HAP-1 (cell line): ENCODE measurements around the gene TSHZ2.

Experiments used
- DNase-seq, 2 experiments: peaks; one replicate each; pipeline ENCODE4 v3.0.0-alpha.2; 2016 to 2020; ENCODE audit warnings: low spot score in 2 of 2
- H3K27me3 ChIP-seq: fragments of 250-450 bp; sonication (Bioruptor Pico); 2 replicates; pipeline ENCODE4 v1.5.1; 2020; ENCODE audit warnings: low read depth, mild to moderate bottlenecking, moderate library complexity
- H3K36me3 ChIP-seq: fragments of 250-450 bp; sonication (Bioruptor Pico); replicated peaks from 2 replicates; pipeline ENCODE4 v1.5.1; 2020; ENCODE audit warnings: mild to moderate bottlenecking
- H3K4me1 ChIP-seq: fragments of 250-450 bp; sonication (Bioruptor Pico); 2 replicates; pipeline ENCODE4 v1.5.1; 2020; ENCODE audit warnings: mild to moderate bottlenecking
- H3K4me3 ChIP-seq: fragments of 250-450 bp; sonication (Bioruptor Pico); 2 replicates; pipeline ENCODE4 v1.5.1; 2020; ENCODE audit warnings: mild to moderate bottlenecking, moderate library complexity
- H3K9me3 ChIP-seq: fragments of 250-450 bp; sonication (Bioruptor Pico); 2 replicates; pipeline ENCODE4 v1.5.1; 2020; ENCODE audit warnings: mild to moderate bottlenecking, moderate library complexity
- in situ Hi-C: fragments of 300-500 bp; cut with MboI; formaldehyde crosslinking; loops from 3 replicates; pipeline ENCODE4 v1.14.3; 2020; ENCODE audit warnings: low sequenced_read_pairs, inconsistent platforms, mixed read lengths

TSHZ2 gene

DNA sequence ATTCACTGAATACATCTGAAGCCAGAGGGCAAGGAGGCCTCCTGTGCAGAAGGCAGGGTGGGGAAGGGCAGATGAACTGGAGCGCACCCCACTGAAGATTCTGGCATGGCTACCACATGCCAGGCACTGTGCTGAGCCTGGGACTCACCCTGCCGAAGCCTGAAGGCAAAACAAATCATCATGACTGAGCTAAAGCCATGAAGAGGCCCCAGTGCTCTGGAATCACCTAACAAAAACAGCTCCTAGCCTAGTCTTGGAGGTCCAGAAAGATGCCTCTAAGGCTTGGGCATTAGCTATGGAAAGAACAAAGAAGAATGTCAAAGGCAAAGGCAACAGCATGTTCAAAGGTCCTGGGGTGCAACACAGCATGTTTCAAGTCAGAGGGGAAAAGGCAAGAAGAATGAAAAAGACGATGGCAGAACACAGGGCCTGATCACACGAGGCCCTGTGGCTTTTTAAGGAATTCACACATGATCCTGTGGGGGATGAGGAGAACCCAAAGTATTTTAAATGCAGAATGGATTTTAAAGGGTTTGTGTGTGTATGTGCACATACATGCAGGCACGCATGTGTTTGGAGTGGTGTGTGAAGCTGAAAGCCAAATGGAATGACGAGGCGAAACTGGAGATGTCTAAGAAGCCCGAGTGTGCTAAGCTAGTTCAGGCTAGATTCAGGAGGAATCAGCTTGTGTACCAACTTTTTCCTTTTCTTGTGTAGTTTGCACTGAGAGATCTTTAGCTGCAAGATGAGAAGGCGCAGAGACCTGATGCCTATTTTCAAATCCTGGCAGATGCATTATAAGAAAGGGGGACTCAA, 360.1 kb downstream of the TSHZ2 start:
- no peak overlapping the region for H3K4me3 ChIP-seq
- no peaks in the 10 kb centered on the region for H3K36me3 ChIP-seq
- in situ Hi-C loops, result no loop called here
- no peak for DNase-seq
- H3K4me1 ChIP-seq, result no peaks in the 10 kb centered on the region
- no peaks in the 10 kb centered on the region for H3K9me3 ChIP-seq
- no peaks in the 10 kb centered on the region for H3K27me3 ChIP-seq

DNA sequence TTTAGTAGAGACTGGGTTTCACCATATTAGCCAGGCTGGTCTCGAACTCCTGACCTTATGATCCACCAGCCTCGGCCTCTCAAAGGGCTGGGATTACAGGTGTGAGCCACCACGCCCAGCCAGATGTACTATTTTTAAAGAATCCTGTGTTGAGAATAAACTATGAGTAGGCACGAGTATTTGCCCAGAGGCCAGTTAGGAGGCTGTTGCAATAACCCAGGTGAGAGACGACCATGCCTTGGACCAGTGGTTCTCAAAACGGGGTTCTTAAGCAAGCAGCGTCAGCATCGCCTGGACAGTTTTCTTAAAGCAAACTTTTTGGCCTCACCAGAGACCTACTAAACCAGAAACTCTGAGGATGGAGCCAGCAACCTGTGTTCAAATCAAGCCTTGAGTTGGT, 362.7 kb downstream of the TSHZ2 start:
- Histone ChIP-seq H3K36me3 (no peaks in the 10 kb centered on the region), H3K4me3 (no peak overlapping the region), H3K9me3 (no peaks in the 10 kb centered on the region), H3K27me3 (no peaks in the 10 kb centered on the region), H3K4me1 (no peaks in the 10 kb centered on the region)
- in situ Hi-C loops, result no loop called here
- no peak for DNase-seq

DNA sequence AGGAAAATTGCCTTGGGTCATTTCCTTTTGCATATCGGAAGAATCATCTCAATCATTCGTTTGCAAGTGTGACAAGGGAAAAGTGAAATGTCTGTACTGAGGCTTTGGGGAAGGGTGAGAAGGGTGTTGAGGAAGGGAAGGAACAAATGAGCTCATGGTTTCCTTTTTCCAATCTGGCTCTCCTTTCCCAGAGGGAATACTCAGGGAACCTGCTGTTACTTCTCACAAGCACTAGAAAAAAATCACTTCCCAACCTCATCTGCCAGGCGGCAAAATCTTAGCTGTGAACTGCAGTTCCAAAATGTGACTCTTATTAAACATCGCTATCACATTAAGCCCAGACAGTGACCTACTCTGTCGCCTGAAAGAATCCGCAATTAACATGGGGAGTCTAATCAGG, 363.4 kb downstream of the TSHZ2 start:
- no peaks in the 10 kb centered on the region for H3K9me3 ChIP-seq
- in situ Hi-C loops, result no loop called here
- H3K36me3 ChIP-seq, result no peaks in the 10 kb centered on the region
- no peak for DNase-seq
- no peaks in the 10 kb centered on the region for H3K4me1 ChIP-seq
- H3K4me3 ChIP-seq, result no peak overlapping the region
- H3K27me3 ChIP-seq, result no peaks in the 10 kb centered on the region

DNA sequence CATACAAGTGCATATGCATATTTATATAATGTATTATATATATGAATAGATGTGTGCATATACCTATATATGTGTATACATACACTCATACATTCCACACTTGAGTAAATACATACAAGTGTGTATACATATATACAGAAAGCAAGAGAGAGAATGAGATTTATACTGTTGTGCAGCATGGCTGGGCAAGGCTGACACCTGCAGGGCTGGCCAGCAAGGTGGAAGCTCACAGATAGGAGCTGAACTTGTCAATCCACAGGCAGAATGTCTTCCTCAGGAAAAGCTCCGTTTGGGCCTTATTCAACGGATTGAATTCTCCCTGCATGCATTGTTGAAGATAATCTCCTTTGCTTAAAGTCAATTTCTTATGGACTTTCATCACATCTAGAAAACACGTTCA, 364.7 kb downstream of the TSHZ2 start:
- Histone ChIP-seq H3K4me3 (no peak overlapping the region), H3K36me3 (no peaks in the 10 kb centered on the region), H3K9me3 (no peaks in the 10 kb centered on the region), H3K27me3 (no peaks in the 10 kb centered on the region), H3K4me1 (no peaks in the 10 kb centered on the region)
- no peak for DNase-seq
- in situ Hi-C loops, result no loop called here

DNA sequence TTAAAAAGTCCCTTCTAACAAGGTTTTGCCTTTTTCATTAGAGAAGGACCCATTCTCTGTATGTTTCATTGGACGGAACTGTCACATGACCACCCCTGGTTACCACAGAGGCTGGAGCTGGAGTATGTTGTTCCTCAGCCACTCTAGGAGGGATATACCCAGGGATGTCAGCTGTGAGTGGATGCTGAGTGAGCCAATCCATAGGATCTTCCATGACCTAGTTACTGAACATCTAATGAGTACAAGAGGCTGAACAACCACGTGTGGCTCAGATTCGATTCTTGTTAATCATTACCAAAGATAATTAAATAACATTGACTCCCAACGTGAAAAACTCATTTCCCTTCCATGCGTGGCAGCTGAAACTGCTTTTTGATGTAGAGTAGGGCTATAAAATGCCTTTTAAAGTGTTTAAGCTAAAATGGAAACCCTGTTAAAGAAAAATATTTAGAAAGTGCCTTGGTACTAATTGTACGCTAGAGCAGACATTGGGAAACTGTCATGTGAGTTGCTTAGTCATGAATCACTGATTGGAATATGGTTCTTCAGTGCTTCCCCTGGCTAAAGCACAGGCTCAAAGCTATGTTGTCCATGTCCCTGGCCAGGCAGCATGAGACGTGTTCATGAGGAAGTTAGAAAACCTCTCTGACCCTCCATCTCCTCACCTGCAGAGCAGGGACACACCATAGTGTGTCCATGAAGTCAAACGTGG, 365.4 kb downstream of the TSHZ2 start:
- H3K36me3 ChIP-seq, result no peaks in the 10 kb centered on the region

DNA sequence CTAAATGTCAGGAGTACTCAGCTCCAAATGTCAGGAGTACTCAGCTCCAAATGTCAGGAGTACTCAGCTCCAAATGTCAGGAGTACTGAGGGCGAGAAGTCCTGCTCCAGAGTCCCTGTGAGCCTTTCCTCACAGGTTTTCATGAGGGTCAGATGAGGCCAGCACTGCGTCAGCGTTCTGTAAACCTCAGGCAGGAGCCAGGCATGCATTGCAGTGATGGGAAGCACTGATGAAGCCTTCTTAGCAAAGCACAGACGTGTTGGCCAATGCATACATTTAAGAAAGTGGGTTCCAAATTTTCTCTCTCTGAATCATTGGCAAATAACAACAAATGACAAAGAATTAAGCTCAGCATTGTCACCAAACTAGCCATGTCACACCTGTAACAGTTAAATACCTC, 366.6 kb downstream of the TSHZ2 start:
- Histone ChIP-seq H3K4me3 (no peak overlapping the region), H3K4me1 (no peaks in the 10 kb centered on the region), H3K36me3 (no peaks in the 10 kb centered on the region), H3K27me3 (no peaks in the 10 kb centered on the region), H3K9me3 (no peaks in the 10 kb centered on the region)
- DNase-seq, result no peak
- in situ Hi-C loops, result no loop called here

More for the DNA sequence above, 365.4 kb downstream of the TSHZ2 start:
- in situ Hi-C loops, result no loop called here
- no peak for DNase-seq
- no peaks in the 10 kb centered on the region for H3K9me3 ChIP-seq
- H3K27me3 ChIP-seq, result no peaks in the 10 kb centered on the region
- no peaks in the 10 kb centered on the region for H3K4me1 ChIP-seq
- no peak overlapping the region for H3K4me3 ChIP-seq

DNA sequence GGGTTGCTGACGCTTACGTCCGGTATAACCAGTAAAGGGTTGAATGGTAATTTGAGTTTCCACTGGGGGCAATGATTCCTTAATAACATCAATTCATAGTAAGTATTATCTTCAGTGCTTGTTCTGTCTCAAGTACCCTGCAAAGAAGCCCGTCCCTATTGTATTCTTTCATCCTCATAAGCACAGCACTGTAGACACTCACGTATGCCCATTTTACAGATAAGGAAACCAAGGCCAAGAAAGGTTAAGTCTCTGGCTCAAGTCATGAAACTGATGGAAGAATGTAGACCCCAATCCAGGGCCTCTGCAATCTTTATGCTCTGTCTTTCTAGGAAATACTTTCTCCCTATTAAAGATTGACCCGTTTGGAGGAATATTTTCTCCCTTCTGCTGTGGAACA, 370.3 kb downstream of the TSHZ2 start:
- Histone ChIP-seq H3K4me1 (no peaks in the 10 kb centered on the region), H3K9me3 (no peaks in the 10 kb centered on the region), H3K36me3 (no peaks in the 10 kb centered on the region), H3K4me3 (no peak overlapping the region), H3K27me3 (no peaks in the 10 kb centered on the region)
- in situ Hi-C loops, result no loop called here
- no peak for DNase-seq

DNA sequence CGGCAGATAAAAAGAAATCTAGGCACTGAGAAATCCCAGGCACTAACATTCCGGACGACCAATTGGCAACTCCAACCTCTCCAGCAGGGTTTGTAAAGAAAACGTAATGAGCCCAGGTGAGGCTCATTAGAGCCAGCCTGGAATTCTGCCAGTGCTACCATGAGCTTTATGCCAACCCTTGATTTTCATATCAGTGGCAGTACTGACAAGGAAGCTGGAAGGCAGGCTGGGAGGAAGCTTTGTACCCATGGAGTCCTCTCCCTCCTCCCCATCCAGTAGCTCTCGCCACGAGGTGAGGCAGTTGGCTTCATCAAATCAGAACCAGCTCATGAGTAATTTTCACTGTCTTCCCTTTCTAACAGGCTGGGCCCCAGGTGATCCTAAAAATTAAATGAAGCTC, 371.3 kb downstream of the TSHZ2 start:
- H3K4me3 ChIP-seq, result no peak overlapping the region
- in situ Hi-C loops, result no loop called here
- H3K27me3 ChIP-seq, result no peaks in the 10 kb centered on the region
- no peaks in the 10 kb centered on the region for H3K4me1 ChIP-seq
- DNase-seq, result no peak
- no peaks in the 10 kb centered on the region for H3K9me3 ChIP-seq
- H3K36me3 ChIP-seq, result no peaks in the 10 kb centered on the region

DNA sequence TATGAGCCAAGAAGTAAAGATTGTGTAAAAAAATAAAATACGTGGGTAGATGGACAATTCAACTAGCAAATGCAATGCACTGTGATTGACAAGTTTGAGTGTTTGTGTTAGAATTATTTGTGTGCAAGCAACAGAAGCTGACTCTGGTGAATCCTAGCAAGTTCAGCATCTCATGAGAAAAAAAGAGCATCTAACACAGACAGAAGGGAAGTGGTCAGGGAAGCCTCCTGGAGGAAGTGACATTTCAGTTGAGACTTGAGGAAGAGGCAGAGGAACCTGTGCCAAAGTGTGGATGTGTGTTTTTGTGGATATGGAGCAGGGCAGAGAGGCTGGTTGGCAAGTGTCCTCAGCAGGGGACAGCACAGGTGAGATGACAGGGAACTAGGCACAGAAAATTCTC, 372.7 kb downstream of the TSHZ2 start:
- no peak for DNase-seq
- no peak overlapping the region for H3K4me3 ChIP-seq
- no peaks in the 10 kb centered on the region for H3K36me3 ChIP-seq
- H3K9me3 ChIP-seq, result no peaks in the 10 kb centered on the region
- H3K27me3 ChIP-seq, result no peaks in the 10 kb centered on the region
- in situ Hi-C loops, result no loop called here
- H3K4me1 ChIP-seq, result no peaks in the 10 kb centered on the region

DNA sequence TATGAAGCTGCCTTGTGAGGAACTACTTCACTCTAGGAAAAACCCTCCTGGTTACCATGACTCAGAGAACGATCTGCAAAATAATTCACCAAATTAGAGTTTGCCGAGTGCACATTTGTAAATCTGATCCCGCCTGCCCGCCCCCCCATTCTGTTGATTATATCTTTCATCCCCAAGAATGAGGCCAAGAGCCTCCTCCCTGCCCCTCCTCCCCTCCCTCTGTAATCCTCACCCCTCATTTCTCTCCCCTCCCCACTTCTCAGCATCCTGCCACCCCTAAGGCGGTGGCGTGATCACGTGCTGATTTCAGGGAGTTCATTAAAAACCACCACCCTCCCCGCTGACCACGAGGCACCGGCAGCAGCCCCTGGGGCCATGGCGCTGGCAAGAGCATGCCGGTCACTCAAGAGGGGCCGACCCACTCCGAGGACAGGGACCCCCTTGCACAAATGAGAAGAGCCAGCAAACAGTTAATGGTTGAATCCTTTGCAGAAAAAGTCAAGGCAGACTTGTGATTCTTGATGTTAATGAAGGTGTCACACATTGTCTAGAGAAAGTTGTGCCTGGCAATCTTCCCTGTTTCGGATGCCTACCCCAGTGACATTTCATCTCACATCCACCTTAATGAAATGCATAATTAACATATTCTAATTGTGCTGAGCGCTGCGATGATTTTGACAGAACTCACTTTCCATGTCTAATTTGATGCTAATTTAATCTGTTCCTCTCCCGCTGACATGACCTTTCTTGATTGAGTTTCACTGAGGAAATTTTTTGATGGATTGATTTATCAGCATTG, 373.6 kb downstream of the TSHZ2 start:
- no peaks in the 10 kb centered on the region for H3K4me1 ChIP-seq
- no peak overlapping the region for H3K4me3 ChIP-seq
- no peaks in the 10 kb centered on the region for H3K9me3 ChIP-seq
- no peaks in the 10 kb centered on the region for H3K36me3 ChIP-seq
- in situ Hi-C loops, result no loop called here
- no peaks in the 10 kb centered on the region for H3K27me3 ChIP-seq
- no peak for DNase-seq

DNA sequence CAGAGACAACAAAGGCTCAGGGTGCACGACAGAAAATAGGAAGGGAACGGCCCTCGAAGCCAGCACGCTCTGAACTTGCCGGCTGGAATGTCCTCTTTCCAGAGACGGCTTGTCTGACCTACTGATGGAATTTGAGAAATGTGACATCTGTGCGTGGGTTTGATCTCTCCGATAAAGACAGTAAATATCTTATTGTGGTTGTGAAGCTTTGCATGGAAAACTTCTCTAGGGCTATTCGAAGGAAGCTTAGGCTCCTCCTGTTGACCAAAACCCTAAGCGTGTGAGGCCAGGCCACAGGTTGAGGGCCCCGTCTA, 374.1 kb downstream of the TSHZ2 start:
- no peak for DNase-seq

DNA sequence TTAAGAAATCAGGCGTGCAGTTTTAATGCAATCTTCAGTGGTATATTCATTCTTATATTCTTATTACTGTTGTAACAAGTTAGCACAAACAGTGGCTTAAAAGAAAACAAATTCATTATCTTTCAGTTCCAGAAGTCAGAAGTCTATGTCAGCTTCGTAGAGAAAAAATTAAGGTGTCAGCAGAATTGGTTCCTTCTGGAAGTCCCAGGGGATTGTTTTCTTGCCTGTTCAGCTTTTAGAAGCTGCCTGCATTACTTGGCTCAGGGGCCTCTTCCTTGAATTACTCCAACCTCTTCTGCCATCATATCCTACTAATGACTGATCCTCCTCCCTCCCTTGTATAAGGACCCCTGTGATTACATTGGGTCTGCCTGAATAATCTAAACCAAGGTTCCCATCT, 377.6 kb downstream of the TSHZ2 start:
- H3K4me1 ChIP-seq, result no peaks in the 10 kb centered on the region
- in situ Hi-C loops, result no loop called here
- H3K9me3 ChIP-seq, result no peaks in the 10 kb centered on the region
- H3K36me3 ChIP-seq, result no peaks in the 10 kb centered on the region
- H3K27me3 ChIP-seq, result no peaks in the 10 kb centered on the region
- no peak overlapping the region for H3K4me3 ChIP-seq
- DNase-seq, result no peak

More for the DNA sequence above, 374.1 kb downstream of the TSHZ2 start:
- H3K27me3 ChIP-seq, result no peaks in the 10 kb centered on the region
- no peaks in the 10 kb centered on the region for H3K4me1 ChIP-seq
- H3K9me3 ChIP-seq, result no peaks in the 10 kb centered on the region
- H3K4me3 ChIP-seq, result no peak overlapping the region
- no peaks in the 10 kb centered on the region for H3K36me3 ChIP-seq
- in situ Hi-C loops, result no loop called here

DNA sequence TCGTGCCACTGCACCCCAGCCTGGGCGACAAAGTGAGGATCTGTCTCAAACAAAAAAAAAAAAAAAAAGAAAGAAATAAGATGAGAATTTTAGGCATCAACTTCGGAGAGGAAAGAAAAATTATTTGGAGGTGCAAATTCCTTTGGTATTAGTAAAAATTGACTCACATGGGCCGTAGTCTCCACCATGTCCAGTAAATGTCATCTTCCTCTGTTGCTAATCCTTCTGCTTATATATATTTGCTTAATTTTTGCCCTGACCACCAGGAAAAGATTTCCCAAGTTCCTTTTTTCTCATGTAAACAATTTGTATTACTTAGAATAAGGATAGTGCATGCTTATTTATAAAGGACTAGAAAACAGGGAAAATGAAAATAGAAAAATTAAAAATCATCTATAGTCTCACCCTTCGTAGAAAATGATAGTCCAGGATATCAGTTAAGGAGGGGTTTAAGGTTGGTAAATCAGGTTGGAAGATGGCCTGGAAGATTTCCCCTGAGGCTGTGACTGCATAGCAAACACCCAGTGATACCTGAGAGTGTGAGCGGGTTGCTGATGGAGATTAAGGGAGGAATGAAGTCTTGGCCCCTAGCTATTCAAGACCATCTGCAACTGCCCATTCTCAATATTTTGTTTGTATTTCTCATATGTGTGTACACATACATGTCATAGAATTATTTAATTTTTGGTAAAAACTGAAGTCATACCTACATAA, 380.7 kb downstream of the TSHZ2 start:
- in situ Hi-C loops, result no loop called here
- Histone ChIP-seq H3K27me3 (no peaks in the 10 kb centered on the region), H3K36me3 (no peaks in the 10 kb centered on the region), H3K4me3 (no peak overlapping the region), H3K4me1 (no peaks in the 10 kb centered on the region), H3K9me3 (no peaks in the 10 kb centered on the region)
- DNase-seq, result no peak
